NCI-H1092 (cell line): Measurements from ENCODE around the gene SPATA33.

Source experiments
- DNase-seq: peaks from one replicate; lab custom pipeline; 2025; lab: John Stamatoyannopoulos, UW

Gene SPATA33

DNA sequence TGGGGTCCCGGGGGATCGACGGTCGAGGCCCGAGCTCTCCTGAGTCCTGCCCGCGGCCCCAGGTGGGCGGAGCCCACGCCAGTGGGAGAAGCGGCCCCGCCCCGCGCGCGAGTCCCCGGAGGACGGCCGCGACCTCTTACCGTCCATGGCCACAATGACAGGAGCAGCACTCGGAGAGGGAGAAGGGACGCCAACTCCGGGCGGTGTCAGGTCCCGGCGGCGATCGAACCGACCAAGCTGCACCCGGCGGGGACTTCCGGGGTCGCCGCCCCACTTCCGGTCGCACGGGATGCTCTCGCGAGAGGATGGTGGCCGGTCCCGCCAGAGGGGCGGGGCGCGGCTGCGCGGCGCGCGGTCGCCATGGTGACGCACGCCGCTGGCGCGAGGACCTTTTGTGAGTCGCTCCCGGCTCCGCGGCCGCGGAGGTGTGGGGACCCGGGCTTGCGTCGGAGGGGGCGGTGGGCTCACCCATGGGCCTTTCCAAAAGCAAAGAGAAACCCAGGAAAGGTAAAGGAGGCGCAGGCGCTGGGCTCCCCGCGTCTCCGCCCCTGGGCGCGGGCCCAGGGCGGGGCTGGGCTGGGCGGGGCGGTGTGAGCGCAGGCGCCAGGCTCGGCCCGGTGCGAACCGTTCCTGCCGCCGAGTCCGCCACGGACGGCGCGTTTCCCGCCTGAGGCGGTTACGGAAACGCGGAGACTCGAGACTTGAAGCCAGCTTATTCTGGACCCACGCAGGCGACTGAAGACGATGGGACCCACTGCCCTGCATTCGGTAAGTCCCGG lies at the start of gene SPATA33, which contains the start of gene CHMP1A:
Gene SPATA33 (plus strand): TSS at position 395 of the 779 bp plus-strand sequence. CDS start 76 bp downstream, at position 471.
Gene CHMP1A (minus strand): TSS at position 267 of the 779 bp plus-strand sequence. CDS start 120 bp downstream, at position 147.
- DNase-seq, result peak; percentile 80

DNA sequence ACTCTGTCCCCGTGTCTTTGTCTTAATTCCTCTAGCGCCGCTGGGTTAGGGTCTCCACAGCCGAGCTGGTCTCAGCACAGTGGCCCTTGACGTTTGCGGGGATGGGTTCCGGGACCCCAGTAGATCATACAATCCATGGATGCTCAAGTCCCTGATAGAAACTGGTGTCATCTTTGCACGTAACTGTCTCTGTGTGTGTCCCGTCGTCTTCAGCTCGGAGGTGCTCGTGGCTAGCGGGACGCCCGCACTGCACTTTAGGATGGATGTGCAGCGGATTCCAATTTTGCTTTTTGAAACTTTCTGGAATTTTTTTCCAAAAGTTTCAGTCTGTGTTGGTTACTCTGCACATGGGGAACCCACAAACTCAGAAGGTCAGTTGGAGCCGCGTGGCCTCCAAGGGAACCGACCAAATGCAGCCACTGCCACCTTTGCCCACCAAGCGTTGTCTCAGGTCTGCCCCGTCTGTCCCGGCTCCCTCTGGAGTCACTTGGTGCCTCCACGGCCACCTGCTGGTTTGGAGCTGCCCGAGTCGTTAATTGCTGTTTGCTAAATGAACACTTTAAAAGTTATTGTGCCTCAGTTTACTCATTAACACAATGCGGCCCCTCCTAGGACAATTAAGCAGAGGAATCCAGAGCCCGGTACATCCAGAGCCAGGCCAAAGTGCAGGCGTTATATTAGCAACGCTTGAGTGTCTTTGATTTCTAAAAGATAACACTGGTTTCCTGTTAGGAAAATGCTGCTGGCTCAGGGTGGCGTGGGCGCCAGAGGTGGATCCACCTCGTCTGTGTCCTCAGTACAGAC lies 49.5 kb upstream of the SPATA33 start:
- no peak for DNase-seq

DNA sequence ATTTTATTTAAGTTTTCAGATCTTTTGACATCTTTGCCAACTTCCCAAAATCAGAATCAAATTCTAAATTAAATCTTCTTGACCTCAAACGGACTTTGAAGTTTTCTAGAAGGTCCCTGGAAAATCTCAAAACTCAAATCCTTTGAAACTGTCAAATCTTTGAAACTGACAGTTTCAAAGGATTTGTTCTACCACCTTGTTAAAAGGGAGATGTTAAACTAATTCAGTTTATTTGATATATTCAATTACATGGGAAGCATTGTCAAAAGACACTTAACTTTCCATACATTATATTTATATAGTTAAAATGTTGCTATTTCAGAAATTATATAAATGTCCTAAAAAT lies 47.6 kb upstream of the SPATA33 start:
- no peak for DNase-seq

DNA sequence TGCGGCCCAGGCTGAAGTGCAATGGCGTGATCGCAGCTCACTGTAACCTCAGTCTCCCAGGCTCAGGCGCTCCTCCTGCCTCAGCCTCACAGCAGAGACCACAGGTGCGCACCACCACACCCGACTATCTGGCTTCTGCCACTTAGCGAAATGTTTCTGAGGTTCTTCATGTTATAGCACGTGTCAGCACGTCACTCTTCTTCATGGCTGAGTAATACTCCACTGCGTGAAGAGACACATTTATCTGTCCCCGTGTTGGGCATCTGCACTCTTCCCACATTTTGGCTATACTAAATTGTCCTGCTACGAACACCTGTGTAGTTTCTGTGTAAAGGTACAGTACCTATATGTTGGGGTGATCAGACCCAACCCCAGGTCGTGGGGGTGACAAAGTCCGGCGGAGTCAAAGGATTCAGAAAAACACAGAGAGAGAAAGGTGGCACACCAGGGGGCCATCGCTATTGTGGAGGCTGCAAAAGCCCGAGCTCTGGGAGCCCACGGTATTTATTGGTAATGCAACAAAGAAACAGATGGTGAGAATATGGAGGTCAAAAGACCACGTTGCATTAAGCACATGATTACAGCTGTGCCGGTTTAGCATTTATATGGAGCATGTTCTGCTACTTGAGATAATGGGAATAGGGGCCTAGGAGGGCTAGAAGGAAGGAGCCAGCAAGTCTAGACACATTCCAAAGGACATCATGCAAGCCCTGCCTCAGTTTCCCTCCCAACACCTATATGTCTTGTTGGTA lies 45.0 kb upstream of the SPATA33 start:
- no peak for DNase-seq

DNA sequence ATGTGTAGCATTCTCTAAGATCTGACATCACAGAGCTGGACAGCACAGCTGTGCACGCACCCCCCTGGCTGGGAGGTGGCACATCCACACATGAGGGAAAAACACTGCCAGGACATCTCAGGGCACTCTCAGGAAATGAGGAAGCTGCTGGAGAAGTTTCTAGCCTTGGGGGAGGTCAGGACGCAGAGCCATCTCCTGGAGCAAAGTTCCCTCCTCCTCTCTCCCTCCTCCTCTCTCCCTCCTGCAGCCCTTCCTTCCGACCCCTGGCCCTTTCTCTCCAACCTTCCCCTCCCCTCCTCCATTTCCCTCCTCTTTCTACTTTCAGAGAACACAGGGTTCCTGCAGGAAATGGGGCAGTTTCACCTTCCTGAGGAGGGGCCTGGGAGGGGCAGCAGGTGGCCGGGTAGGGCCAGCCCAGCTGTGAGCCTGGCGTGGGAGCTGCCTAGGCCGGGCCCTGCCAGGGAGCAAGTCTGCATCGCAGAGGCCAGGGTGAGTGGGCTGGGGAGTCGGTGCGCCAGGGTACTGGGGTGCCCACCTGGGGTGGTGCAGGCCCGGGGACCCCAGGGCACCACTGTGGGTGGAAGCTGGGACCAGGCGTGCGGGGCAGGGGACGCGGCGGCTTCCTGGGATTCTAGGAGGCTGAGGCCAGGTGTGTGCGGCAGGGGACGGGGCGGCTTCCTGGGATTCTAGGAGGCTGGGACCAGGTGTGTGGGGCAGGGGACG lies 44.2 kb upstream of the SPATA33 start, which contains the start of gene DPEP1:
Gene DPEP1 (plus strand): TSS at position 412 of the 723 bp plus-strand sequence. CDS start 16,769 bp downstream, outside the sequence.
- DNase-seq, result no peak

DNA sequence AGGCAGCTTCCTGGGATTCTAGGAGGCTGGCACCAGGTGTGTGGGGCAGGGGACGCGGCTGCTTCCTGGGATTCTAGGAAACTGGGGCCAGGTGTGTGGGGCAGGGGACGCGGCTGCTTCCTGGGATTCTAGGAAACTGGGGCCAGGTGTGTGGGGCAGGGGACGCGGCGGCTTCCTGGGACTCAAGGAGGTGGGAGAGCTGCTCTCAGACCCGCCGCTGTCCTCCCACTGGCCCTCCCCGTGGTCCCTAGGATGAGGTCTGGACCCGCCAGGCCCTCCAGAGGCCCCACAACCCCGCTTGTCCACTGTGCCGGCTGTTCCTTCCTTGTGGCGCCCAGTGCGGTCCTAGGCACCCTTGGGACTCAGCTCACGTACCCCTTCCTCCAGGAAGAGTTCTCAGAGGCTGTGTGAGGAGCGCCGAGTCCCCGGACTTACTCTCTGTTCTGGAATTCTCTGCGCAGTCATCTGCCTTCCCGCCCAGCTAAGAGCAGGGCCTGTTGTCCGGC lies 43.6 kb upstream of the SPATA33 start:
- no peak for DNase-seq

DNA sequence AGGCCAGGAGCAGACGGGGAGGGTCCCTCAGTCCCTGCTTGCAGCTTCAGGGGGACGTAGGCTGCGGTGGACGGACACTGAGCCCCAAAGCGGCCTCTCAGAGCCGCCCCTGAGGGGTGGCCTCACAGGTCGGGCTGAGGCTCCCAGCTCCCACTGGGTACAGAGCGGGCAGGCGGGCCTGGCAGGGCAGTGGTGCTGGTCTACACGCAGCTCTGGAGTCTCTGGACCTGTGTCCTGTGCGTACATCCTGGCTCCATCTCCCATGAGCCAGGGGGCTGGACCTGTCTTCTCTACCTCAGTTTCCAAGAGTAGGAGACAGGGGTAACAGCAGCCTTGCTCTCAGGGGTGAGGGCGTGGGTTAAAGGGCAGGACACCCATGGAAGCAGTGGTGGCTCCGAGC lies 42.5 kb upstream of the SPATA33 start:
- DNase-seq, result no peak

DNA sequence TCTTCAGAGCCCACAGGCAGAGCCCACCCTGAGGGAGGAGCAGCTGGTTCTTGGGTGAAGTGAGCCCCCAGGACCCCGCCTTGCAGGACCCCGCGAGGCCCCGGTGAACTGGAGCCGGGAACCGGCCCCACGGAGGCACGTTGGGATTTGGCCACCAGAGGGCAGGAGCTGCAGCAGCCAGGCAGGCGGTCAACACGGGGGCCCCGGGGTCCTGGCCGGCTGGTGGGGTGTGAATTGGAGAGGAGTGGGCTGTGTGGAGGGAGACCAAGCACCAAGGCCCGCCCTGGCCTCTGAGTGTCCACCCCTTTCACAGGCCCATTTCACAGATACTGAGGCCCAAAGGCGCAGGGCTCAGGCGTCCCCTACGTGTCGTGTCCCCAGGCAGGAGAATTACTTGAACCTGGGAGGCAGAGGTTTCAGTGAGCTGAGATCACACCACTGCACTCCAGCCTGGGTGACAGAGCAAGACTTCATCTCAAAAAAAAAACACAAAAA lies 42.0 kb upstream of the SPATA33 start:
- no peak for DNase-seq

DNA sequence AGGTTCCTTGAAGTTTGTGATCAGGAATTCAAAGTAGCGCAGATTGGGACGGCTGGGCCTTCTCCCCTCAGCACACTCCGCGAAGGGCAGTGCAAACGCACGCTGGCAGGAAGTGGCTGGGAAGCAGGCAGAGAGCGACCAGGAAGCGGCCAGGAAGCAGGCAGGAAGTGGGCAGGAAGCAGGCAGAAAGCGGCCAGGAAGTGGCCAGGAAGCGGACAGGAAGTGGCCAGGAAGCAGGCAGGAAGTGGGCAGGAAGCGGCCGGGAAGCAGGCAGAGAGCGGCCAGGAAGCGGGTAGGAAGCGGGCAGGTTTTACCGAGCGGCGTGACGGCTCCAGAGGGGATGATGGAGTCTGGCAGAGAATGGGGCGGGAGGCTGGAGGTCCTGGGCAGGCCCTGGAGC lies 41.0 kb upstream of the SPATA33 start:
- DNase-seq, result no peak

DNA sequence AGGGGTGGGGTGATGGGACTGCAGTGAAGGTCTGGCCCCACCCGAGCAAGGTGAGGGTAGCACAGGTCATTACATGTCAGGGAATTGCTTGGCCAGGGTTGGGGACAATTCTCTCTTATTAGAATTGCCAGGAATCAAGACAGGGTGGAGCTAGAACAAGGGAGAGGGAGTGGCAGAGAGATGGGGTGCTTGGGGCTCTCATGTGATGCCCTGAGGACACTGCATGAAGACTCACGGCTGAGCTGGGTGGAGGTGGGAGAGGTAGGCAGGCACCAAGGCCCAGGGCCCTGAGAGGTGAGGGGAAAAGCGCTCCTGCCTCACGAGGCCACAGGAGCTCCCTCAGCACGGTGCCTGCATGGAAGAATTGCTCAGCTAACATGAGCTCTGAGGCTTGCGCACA lies 40.6 kb upstream of the SPATA33 start:
- DNase-seq, result no peak

DNA sequence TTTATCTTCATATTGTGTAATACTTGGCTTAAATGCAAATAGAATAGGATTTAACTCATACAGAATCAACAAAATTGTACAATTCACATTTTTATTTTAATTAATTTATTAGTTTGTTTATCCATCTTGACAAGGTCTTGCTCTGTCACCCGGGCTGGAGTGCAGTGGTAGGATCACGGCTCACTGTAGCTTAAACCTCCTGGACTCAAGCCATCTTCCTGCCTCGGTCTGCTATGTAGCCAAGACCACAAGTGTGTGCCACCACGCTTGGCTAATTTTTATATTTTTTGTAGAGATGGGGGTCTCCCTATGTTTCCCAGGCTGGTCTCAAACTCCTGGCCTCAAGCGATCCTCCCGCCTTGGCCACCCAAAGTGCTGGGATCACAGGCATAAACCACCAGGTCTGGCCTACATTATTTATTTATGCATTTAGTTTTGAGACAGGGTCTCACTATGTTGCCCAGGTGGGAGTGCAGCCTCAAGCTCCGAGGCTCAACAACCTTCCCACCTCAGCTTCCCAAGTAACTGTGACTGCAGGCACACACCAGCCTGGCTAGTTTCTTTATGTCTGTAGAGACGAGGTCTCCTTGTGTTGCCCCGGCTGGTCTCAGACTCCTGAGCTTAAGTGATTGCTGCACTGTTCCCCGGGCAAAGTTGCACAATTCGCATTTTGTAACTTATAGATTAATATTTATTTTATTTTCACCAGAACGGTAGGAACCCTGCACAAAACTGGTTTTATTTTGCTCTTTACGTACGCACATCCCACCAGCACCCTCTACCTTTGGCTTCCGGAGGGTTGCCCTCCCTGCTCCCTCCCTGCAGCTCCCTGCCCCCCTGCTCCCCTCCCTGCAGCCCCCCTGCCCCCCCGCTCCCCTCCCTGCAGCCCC lies 39.3 kb upstream of the SPATA33 start:
- DNase-seq, result no peak

DNA sequence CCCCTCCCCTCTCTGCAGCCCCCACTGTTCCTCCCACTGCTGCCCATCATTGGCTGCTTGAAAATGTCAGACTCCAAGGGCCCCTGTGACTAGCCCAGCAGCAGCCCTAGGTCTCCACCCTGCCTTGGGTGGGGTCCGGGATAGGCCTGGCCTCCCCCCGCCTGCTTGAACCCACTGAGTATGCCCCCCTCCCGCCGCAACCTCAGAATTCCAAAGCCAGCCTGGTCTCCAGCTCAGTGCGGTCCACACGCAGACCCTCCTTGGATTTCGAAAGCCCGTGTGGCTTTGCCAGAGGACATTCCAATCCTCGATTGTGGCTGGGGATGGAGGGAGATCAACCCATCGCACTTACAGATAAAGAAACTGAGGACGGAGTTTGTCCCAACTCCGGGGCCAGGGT lies 37.8 kb upstream of the SPATA33 start:
- no peak for DNase-seq

DNA sequence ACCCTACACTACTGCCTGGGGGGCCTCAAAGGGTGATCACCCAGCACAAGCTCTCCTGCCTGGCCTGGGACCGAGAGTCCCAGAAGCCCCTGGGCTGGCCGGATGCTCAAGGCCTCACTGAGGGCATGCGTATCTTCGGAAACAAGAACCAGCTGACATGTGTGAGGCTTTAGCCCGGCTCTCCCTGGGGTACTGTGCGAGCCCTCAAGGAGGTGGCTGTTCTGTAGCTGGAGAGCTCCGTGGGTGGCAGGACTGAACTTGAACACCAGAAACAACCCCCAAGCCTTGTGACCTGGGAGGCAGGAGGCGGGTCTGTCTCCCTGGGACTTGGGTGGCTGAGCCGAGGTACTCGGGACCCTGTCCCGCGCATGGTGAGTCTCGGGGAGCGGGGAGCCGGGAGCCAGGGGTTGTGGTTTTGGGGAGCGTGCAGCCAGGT lies 37.2 kb upstream of the SPATA33 start:
- DNase-seq, result no peak

DNA sequence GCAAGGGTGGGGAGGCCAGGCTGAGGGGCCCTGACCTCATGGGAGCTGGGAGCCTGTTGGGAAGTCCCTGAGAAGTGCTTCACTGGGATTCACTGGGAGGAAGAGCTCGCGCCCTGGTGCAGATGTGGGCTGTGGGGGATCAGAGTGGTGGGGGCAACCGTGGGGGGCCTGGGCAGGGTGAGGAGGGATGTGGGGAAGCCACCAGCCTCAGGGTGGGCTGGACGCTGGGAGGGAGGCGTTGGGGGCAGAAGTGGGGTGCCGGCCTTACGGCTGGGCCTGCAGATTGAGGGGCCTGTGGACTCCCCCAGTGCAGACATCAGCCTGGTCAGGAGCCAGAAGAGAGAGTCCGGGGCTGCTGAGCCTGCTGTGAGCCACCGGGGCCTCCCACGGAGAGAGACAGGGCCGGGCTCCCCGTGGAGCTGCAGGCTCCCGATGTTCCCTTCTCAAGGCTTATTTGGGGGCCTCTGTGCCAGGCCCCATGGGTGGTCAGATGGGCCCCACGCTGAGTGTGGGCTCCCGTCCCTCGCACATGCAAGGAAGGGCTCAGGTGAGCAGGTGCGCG lies 36.4 kb upstream of the SPATA33 start:
- DNase-seq, result no peak

DNA sequence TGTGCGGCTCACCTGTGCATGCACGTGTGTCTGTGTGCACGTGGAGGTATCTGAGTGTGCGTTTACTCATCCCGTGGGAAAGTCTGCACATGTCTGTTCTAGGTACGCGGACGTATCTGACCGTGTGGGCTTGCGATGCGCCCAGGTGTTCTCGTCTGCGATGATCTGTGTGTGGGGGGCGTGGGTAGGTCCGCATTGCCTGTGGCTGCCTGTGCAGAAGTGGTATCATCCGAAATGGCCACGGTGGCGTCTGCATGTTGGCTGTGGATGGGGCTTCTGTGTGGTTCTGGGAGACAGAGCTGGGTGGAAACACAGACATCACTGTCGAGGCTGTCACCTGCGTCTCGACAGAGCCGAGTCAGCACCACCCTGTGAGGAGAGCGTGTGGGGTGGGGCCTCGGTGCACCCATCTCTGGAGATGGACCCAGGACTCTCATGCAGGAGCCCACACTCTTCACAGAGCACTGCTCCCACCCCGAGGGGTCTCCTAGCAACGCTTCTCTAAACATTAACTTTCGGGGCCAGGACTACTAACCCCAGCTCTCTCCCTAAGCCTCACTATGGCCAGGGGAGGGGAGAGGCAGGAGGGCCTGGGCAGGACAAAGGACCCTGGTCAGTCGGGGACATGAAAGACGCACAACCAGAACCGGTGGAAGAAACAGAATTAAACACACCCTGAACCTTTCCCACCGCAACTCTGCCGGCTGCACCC lies 35.8 kb upstream of the SPATA33 start:
- no peak for DNase-seq

DNA sequence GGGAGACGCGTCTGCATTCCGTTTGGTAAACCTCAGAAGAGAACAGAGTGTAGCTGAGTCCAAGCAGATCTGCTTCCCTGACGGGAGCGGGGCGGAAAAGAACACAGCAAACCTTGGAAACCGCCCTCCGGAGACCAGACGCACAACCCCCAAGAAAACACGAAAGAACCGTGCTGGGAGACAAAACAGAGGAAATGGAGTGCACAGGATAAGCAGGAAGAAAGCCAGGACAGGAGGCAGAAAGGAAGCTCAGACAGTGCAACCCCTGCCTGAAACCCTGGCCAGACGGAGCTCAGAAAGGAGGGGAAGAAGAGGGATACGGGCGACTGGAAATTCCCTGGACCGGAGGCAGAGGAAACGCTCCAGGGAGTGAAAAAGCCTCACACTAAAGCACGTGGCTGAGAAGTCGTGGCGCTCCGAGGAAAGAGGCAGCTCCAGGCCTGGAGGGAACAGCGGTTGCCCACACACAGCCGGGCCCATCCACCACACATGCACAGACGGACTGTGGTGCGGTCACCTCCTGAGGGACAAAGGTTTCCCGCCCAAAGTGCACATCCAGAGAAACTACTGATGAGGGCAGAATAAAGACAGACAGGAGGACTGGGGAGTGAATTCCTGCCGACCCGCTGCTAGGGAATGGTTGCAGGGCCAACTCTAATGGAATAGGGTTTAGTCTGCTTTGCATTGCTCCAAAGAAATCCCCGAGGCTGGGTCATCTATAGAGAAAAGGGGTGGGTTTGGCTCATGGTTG lies 34.0 kb upstream of the SPATA33 start:
- DNase-seq, result no peak

DNA sequence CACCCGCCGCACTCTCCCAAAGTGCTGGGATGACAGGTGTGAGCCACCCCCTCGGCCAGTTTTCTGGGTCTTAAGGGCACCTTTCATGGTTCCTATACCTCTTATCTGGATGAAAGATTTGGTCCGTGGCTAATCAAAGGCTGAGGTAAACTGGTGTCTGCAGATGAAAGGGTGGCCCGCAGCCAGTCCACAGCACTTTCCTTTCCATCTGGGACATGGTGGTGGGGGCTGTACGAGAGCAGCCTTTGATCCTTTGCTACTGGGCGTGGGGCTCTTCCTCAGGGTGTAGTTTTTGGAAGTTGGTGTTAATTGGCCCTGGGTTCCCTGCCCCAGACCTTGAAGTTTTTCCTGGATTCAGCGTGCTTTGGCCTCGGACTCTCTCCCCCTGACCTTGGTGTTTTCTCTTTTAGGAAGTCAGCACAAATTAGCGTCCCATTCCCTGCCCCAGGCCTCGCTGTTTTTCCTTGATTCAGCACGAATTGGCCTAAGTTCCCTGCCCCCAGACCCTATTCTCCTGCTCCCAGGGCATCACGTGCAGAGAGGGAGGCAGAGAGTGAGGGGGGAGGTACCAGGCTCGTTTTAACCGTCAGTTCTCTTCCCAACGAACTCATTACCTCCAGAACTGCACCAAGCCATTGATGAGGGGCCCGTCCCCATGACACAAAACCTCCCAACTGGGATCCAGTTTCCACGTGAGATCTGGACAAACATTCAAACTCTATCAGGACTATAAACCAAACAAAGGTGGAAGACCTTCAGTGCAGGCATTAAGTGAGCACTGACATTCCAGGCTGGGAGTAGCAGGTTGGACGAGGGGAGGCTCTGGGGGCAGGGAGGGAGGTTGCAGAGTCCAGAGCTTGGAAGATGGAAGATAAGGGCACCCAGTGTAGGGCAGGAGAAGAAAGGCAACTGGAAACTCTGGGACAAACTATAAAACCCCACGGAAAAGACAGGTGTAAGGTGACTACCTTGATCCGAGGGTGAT lies 32.6 kb upstream of the SPATA33 start:
- no peak for DNase-seq
